HFFc6 (cell line): ENCODE data around the gene NR2C2AP. TPM values are rescaled to one million over a fixed set of nuclear protein-coding genes. Genes with fewer than 3 reads are reported as not detected.

Source experiments
- DNase-seq: peaks from one replicate; pipeline ENCODE4 v3.0.0-alpha.2; 2018
- H3K27ac Mint-ChIP-seq: 2 replicates; pipeline ENCODE4 v1.8.0; 2020; ENCODE audit warnings: mild to moderate bottlenecking, mixed read lengths
- H3K27me3 Mint-ChIP-seq: 2 replicates; pipeline ENCODE4 v1.8.0; 2021; ENCODE audit warnings: mild to moderate bottlenecking, moderate library complexity, mixed read lengths; ENCODE audit not compliant: insufficient read depth
- H3K36me3 Mint-ChIP-seq: 2 replicates; pipeline ENCODE4 v1.8.0; 2021; ENCODE audit warnings: low read depth, mixed read lengths
- H3K4me1 Mint-ChIP-seq: 2 replicates; pipeline ENCODE4 v1.8.0; 2020; ENCODE audit warnings: low read depth, mixed read lengths
- H3K4me3 Mint-ChIP-seq: 2 replicates; pipeline ENCODE4 v1.8.0; 2020; ENCODE audit warnings: mild to moderate bottlenecking, moderate library complexity, mixed read lengths
- H3K9me3 Mint-ChIP-seq: 2 replicates; pipeline ENCODE4 v1.8.0; 2020; ENCODE audit warnings: mild to moderate bottlenecking, mixed read lengths
- total RNA-seq, 6 experiments: library from RNA; stranded (reverse); fragmentation: NEBNext Ultra II Directional; extraction: Animal tissue kit (Norgen Biotek cat#: 25700); gene quantifications; 2 replicates in 1 of 6; 3 replicates in 5 of 6; pipeline ENCODE4 v1.2.3, GENCODE V29; 2021
- TF ChIP-seq, protein P1 (sequence below): fragments of 200-600 bp; sonication (generic); IDR thresholded peaks from 2 replicates; pipeline ENCODE4 v1.5.0; 2021; ENCODE audit warnings: antibody characterized with exemption, mild to moderate bottlenecking

NR2C2AP gene
- total RNA-seq, 6 experiments from 2014 or later = 6.5 to 12.8 (median 9.3) TPM

DNA sequence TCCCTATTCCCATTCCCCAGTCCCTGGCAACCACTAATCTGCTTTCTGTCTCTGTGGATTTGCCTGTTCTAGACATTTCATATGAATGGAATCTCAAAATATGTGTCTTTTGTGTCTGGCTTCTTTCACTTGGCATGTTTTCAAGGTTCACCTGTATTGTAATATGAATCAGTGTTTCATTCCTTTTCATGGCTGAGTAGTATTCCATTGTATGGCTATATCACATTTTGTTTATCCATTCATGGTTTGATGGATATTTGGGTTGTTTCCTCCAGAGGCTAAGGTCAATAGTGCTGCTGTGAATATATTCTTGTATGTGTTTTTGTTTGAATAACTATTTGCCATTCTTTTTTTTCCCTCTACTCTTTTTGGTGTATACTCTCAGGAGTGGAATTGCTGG, 33.0 kb upstream of the NR2C2AP start:
- Mint-ChIP-seq H3K4me1 (no peaks in the 10 kb centered on the region), H3K27ac (no peak overlapping the region), H3K4me3 (no peak overlapping the region), H3K27me3 (peaks cover 11% of the 10 kb centered on the region), H3K9me3 (peaks cover 31% of the 10 kb centered on the region), H3K36me3 (0 out of 2 replicates have a peak, but pooled peaks cover 6% of the 10 kb centered on the region)
- TF ChIP-seq, protein P1, sequence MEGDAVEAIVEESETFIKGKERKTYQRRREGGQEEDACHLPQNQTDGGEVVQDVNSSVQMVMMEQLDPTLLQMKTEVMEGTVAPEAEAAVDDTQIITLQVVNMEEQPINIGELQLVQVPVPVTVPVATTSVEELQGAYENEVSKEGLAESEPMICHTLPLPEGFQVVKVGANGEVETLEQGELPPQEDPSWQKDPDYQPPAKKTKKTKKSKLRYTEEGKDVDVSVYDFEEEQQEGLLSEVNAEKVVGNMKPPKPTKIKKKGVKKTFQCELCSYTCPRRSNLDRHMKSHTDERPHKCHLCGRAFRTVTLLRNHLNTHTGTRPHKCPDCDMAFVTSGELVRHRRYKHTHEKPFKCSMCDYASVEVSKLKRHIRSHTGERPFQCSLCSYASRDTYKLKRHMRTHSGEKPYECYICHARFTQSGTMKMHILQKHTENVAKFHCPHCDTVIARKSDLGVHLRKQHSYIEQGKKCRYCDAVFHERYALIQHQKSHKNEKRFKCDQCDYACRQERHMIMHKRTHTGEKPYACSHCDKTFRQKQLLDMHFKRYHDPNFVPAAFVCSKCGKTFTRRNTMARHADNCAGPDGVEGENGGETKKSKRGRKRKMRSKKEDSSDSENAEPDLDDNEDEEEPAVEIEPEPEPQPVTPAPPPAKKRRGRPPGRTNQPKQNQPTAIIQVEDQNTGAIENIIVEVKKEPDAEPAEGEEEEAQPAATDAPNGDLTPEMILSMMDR = no peak
- no peak for DNase-seq

GRCh38 chr19:19234220-19234816, 31.1 kb upstream of the NR2C2AP start:
- H3K27me3 Mint-ChIP-seq = peaks cover 19% of the 10 kb centered on the region
- H3K27ac Mint-ChIP-seq = no peak overlapping the region
- H3K36me3 Mint-ChIP-seq = 0 out of 2 replicates have a peak, but pooled peaks cover 6% of the 10 kb centered on the region
- TF ChIP-seq, protein P1 = no peak
- H3K4me3 Mint-ChIP-seq = no peak overlapping the region
- H3K9me3 Mint-ChIP-seq = peaks cover 31% of the 10 kb centered on the region
- DNase-seq = no peak
- no peaks in the 10 kb centered on the region for H3K4me1 Mint-ChIP-seq

DNA sequence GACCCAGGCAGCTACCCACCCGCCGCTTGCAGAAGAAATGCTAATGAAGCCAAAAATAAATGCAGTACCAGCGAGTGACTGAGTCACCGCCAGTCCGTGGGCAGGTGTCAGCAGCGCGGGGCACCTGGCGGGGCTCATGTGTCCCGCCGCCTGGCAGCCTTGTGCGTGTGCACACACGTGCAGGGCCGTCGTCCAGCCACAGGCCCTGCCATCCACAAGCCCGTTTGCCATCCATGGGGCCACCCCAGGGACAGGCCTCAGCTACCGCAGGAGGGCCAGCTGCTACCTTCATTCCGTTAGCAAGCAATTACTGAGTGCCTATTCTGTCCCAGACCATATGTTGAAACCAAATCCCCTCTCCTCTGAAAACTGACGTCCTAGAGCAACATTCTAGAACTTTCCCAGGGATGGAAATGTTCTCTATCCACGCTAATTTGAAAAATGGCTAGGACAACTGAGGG, 29.1 kb upstream of the NR2C2AP start:
- Mint-ChIP-seq H3K4me3 (no peak overlapping the region), H3K4me1 (no peaks in the 10 kb centered on the region)
- no peak for DNase-seq

GRCh38 chr19:19230999-19231398, 27.8 kb upstream of the NR2C2AP start:
- Mint-ChIP-seq H3K4me3 (no peak overlapping the region), H3K9me3 (peaks cover 25% of the 10 kb centered on the region), H3K27ac (no peak overlapping the region), H3K4me1 (no peaks in the 10 kb centered on the region), H3K27me3 (peaks cover 34% of the 10 kb centered on the region), H3K36me3 (0 out of 2 replicates have a peak, but pooled peaks cover 6% of the 10 kb centered on the region)
- no peak for DNase-seq
- TF ChIP-seq, protein P1 = no peak

More for the DNA sequence above, 29.1 kb upstream of the NR2C2AP start:
- H3K9me3 Mint-ChIP-seq = peaks cover 31% of the 10 kb centered on the region
- peaks cover 32% of the 10 kb centered on the region for H3K27me3 Mint-ChIP-seq
- H3K36me3 Mint-ChIP-seq = 0 out of 2 replicates have a peak, but pooled peaks cover 6% of the 10 kb centered on the region
- H3K27ac Mint-ChIP-seq = no peak overlapping the region
- TF ChIP-seq, protein P1 = no peak

DNA sequence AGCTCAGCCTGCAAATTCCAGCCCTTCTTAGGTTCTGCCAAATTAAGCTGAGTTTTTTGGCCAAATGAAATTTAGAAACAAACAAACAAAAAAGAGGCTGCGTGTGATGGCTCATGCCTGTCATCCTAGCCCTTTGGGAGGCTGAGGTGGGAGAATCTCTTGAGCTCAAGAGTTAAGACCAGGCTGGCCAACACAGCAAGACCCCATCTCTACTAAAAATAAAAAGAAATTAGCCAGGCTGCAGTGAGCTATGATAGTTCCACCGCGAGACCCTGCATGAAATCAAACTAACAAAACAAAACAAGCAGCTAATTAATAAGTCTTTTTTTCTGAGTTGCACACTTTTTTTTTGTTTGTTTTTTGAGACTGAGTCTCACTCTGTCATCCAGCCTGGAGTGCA, 26.5 kb upstream of the NR2C2AP start:
- Mint-ChIP-seq H3K4me3 (no peak overlapping the region), H3K36me3 (0 out of 2 replicates have a peak, but pooled peaks cover 6% of the 10 kb centered on the region), H3K27ac (no peak overlapping the region), H3K4me1 (no peaks in the 10 kb centered on the region), H3K27me3 (peaks cover 39% of the 10 kb centered on the region), H3K9me3 (peaks cover 16% of the 10 kb centered on the region)
- TF ChIP-seq, protein P1 = no peak
- no peak for DNase-seq
